ENCODE measurements around the gene SLMAP. TPM values are rescaled to one million over a fixed set of nuclear protein-coding genes. Genes with fewer than 3 reads are reported as not detected.
A peak's percentile ranks its signal among the peaks of the same experiment; 100 is the strongest.

SLMAP gene
- total and polyA plus RNA-seq, 2 of the 4 experiments (the other 2 are of a cell fraction): 15.5 to 26.5 TPM

DNA sequence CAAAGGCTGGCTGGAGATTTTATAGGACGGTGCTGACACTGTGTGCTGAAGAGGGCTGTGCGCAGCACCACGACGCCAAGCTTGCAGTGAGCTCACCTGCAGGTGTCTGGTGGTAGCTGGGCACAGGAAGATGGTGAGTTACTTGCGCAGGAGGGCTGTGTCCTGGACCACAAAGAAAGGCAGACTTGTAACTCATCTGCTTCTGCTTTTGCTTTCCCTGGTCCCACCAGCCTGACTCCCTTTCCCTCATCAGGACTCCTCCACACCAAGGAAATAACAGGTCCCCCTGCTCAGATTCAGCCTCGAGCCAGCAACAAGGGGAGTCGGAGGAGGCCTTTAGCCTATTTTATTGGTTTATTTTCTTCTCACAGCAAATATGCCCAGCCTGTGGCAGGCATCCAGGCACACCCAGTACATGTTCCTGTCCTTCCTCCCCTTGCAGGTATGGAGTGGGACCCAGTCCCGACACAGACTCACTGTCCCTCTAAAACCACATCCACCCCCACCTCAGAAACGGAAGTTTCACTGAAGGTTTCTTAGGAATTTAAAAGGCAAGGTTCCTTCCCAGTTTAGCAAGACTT lies 216.5 kb downstream of the SLMAP start:
- no TSS peak for BruUV-seq (replicated peaks)
- peak overlapping the region; percentile 22; the same call in 1 of the 2 replicates for H3K9ac ChIP-seq (ENCODE audit: low read depth, low read length)
- H3K4me1 ChIP-seq (ENCODE audit: control insufficient read depth, insufficient read depth, low read length): peaks cover 17% of the 10 kb centered on the region

More for the DNA sequence above, 216.5 kb downstream of the SLMAP start:
- Histone ChIP-seq H4K8ac (ENCODE audit: low read depth in 2 of 2, low read length in 2 of 2) (peak overlapping the region; percentile 82 to 91), H3K27me3 (ENCODE audit: control insufficient read depth, insufficient read depth, low read length) (no peaks in the 10 kb centered on the region), H3K14ac (replicated peaks; ENCODE audit: low read depth, low read length) (peak overlapping the region; percentile 79), H3K9me3 (ENCODE audit: control insufficient read depth, insufficient read depth, low read length) (no peaks in the 10 kb centered on the region), H3K4ac (ENCODE audit: low read depth, low read length) (peak overlapping the region; percentile 99), H3K23ac (ENCODE audit: low read depth, low read length) (peak overlapping the region; percentile 66; the same call in 1 of the 2 replicates), H3K4me2 (ENCODE audit: low read depth, low read length) (no peak overlapping the region), H4K5ac (ENCODE audit: low read depth, low read length) (peak overlapping the region; percentile 59; the same call in 1 of the 2 replicates), H3K4me3 (ENCODE audit: insufficient read depth, low read depth, low read length) (no peak overlapping the region), H4K91ac (ENCODE audit: insufficient read depth, low read depth, low read length) (peak overlapping the region; percentile 93), H2BK120ac (ENCODE audit: low read depth, low read length) (peak overlapping the region; percentile 96), H2BK20ac (ENCODE audit: low read depth, low read length) (peak overlapping the region; percentile 99), H2AK9ac (replicated peaks; ENCODE audit: low read depth, low read length, poor library complexity) (peak overlapping the region; percentile 17), H3K18ac (ENCODE audit: low read depth, low read length) (peak overlapping the region; percentile 30; the same call in 1 of the 2 replicates), H2BK15ac (ENCODE audit: low read depth, low read length) (peak overlapping the region; percentile 99), H3K56ac (ENCODE audit: extremely low read depth, insufficient read depth, low read length) (no peak overlapping the region), H2AK5ac (ENCODE audit: low read depth, low read length) (peak overlapping the region; percentile 99), H3K27ac (ENCODE audit: insufficient read depth, low read length) (peak overlapping the region; percentile 42), H3K9me1 (ENCODE audit: insufficient read depth, low read length) (peaks cover 18% of the 10 kb centered on the region), H4K20me1 (ENCODE audit: insufficient read depth, low read length) (no peaks in the 10 kb centered on the region), H3K79me1 (ENCODE audit: low read depth in 1 of 2, low read length in 2 of 2) (peaks cover 0 to 14% of the 10 kb centered on the region in 2 experiments; a peak in 2 of 4 replicates), H2BK5ac (ENCODE audit: low read depth, low read length, poor library complexity, severe bottlenecking) (peak overlapping the region; percentile 63), H3K36me3 (ENCODE audit: control insufficient read depth, insufficient read depth, low read length) (no peaks in the 10 kb centered on the region), H2AFZ (replicated peaks; ENCODE audit: low read length, poor library complexity) (peak overlapping the region; percentile 74)
- DNase-seq (no peak), ATAC-seq (ENCODE audit: low read depth) (no peak)
- intact Hi-C loops (cut with micrococcal nuclease) (no loop called here), in situ Hi-C loops (cut with MboI; ENCODE audit: low sequenced_read_pairs) (no loop called here), dilution Hi-C loops (cut with HindIII; ENCODE audit: low sequenced_read_pairs, unreplicated experiment) (no loop called here)
- TF ChIP-seq NFE2L2 (IDR thresholded peaks at IDR 0.05; ENCODE audit: low read depth, low read length): no peak
- no peak for TF ChIP-seq RAD21 (IDR thresholded peaks at IDR 0.05; ENCODE audit: low read length)
- no peak for TF ChIP-seq SMC3 (IDR thresholded peaks at IDR 0.05; ENCODE audit: low read depth, low read length)
- TF ChIP-seq MAZ (IDR thresholded peaks at IDR 0.05; ENCODE audit: borderline replicate concordance, low read depth, low read length): no peak
- TF ChIP-seq RFX5 (IDR thresholded peaks at IDR 0.05; ENCODE audit: low read depth, low read length): no peak
- no peak for TF ChIP-seq CTCF (conservative IDR thresholded peaks at IDR 0.05; ENCODE audit: low read depth, low read length)
- no peak for TF ChIP-seq MAFK (IDR thresholded peaks at IDR 0.05; ENCODE audit: low read depth, low read length)
- TF ChIP-seq ELK1 (IDR thresholded peaks at IDR 0.05; ENCODE audit: borderline replicate concordance, low read depth, low read length): no peak
- TF ChIP-seq MXI1 (IDR thresholded peaks at IDR 0.05; ENCODE audit: borderline replicate concordance, low read depth, low read length): no peak
- no peak for TF ChIP-seq CHD1 (IDR thresholded peaks at IDR 0.05; ENCODE audit: low read depth, low read length)
- TF ChIP-seq, protein P1, sequence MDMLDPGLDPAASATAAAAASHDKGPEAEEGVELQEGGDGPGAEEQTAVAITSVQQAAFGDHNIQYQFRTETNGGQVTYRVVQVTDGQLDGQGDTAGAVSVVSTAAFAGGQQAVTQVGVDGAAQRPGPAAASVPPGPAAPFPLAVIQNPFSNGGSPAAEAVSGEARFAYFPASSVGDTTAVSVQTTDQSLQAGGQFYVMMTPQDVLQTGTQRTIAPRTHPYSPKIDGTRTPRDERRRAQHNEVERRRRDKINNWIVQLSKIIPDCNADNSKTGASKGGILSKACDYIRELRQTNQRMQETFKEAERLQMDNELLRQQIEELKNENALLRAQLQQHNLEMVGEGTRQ (IDR thresholded peaks at IDR 0.05; ENCODE audit: low read depth, low read length): no peak
- TF ChIP-seq FOS (IDR thresholded peaks at IDR 0.05; ENCODE audit: low read depth, low read length): no peak
- no peak for TF ChIP-seq POLR2A (IDR thresholded peaks at IDR 0.05; ENCODE audit: low read depth, low read length)
- TF ChIP-seq CEBPB (IDR thresholded peaks at IDR 0.05; ENCODE audit: low read depth, low read length): no peak
- TF ChIP-seq BHLHE40 (IDR thresholded peaks at IDR 0.05; ENCODE audit: low read depth, low read length): no peak
- no peak for TF ChIP-seq RCOR1 (IDR thresholded peaks at IDR 0.05; ENCODE audit: insufficient replicate concordance, low read length)
- CTCF ChIA-PET: interaction anchor here (0.6 kb wide), 1 partner anchor 11 kb away, joined by 3 read pairs; no protein-coding TSS in a partner anchor
- POLR2A ChIA-PET (ENCODE audit: unreplicated experiment): no interaction called here
- 69% methylated on average over 3 of the region's 9 CpGs; no CpG with 5 or more reads in 1 of the 2 experiments for WGBS, 2 experiments (ENCODE audit: extremely low coverage in 2 of 2, insufficient read length in 1 of 2)
